ENCODE data around the gene USP31. TPM values are rescaled to one million over a fixed set of nuclear protein-coding genes. Genes with fewer than 3 reads are reported as not detected.
A peak's percentile ranks its signal among the peaks of the same experiment; 100 is the strongest.

Gene USP31
- total RNA-seq, 6 experiments from 2014 or later: 5.0 to 6.2 (median 5.8) TPM

DNA sequence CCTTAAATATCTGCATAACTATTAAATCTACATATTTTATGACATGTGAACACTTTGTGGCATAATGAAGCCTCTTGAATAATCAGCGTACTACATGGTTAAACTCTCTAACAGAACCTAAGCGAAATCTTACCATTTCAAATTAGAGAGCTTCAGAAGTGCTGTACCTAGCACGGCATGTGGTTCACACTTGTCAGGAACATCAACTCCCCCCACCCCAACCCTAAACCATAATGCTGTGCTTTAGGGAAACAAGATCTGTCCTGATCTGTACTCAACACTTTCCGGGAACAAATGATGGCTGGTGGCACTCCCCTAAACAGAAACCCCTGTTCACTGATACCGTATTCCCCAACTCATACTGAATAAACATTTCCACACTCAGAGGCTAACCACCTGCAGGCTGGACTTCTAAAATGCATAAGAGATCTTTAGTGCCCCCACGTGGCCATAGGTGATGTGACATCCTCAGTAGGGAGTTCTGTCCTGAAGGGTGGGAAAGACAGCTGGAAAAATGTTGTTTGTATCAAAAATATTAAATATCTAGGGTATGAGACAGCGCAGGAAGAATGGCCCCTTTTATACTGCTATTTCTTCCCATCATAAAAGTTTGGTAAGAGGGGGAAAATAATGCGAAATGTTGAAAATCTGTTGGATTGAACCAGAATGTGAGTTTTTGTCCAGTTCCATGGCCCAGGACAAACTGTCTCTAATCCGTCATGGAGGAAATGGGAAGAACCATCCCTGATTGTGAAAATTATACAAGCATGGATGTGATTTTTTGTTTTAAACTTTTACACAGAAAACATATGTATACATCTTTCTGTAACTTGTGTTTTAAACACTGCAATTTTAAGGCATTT is 88.6 kb downstream of the USP31 start:
- TF ChIP-seq, protein P1, sequence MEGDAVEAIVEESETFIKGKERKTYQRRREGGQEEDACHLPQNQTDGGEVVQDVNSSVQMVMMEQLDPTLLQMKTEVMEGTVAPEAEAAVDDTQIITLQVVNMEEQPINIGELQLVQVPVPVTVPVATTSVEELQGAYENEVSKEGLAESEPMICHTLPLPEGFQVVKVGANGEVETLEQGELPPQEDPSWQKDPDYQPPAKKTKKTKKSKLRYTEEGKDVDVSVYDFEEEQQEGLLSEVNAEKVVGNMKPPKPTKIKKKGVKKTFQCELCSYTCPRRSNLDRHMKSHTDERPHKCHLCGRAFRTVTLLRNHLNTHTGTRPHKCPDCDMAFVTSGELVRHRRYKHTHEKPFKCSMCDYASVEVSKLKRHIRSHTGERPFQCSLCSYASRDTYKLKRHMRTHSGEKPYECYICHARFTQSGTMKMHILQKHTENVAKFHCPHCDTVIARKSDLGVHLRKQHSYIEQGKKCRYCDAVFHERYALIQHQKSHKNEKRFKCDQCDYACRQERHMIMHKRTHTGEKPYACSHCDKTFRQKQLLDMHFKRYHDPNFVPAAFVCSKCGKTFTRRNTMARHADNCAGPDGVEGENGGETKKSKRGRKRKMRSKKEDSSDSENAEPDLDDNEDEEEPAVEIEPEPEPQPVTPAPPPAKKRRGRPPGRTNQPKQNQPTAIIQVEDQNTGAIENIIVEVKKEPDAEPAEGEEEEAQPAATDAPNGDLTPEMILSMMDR (IDR thresholded peaks at IDR 0.05): peak; percentile 89
- Mint-ChIP-seq H3K9me3 (no peaks in the 10 kb centered on the region), H3K4me1 (ENCODE audit: low read depth) (peaks cover 14% of the 10 kb centered on the region; the same call in 1 of the 2 replicates), H3K27me3 (ENCODE audit: insufficient read depth) (no peaks in the 10 kb centered on the region; the same call in 1 of the 2 replicates), H3K4me3 (no peak overlapping the region), H3K36me3 (ENCODE audit: low read depth) (no peaks in the 10 kb centered on the region), H3K27ac (no peak overlapping the region)
- peak; percentile 67 for DNase-seq

DNA sequence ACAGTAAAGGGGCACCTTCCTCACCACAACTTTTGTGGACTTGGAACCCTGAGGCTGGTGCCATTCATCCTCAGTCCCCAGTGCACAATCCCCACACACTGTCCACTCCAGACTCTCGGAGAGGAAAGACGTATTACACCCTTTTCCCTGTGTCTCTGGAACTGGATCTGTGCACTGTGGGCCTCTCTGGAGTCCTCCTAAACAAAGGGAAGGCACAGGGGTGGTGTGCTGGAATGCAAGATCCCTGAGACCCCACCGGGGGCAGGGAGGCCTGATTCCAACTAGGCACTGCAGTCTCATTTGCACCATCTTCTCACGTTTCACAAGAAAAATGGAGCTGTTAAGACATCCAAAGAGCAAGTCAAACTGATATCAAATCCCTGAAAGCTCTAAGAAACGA is 89.8 kb downstream of the USP31 start:
- DNase-seq: no peak
- H3K27ac Mint-ChIP-seq: no peak overlapping the region
- no peaks in the 10 kb centered on the region; the same call in 1 of the 2 replicates for H3K27me3 Mint-ChIP-seq (ENCODE audit: insufficient read depth)
- H3K9me3 Mint-ChIP-seq: no peaks in the 10 kb centered on the region
- no peak overlapping the region for H3K4me3 Mint-ChIP-seq
- H3K36me3 Mint-ChIP-seq (ENCODE audit: low read depth): no peaks in the 10 kb centered on the region
- peaks cover 14% of the 10 kb centered on the region; the same call in 1 of the 2 replicates for H3K4me1 Mint-ChIP-seq (ENCODE audit: low read depth)
- TF ChIP-seq, protein P1 (IDR thresholded peaks at IDR 0.05): no peak

DNA sequence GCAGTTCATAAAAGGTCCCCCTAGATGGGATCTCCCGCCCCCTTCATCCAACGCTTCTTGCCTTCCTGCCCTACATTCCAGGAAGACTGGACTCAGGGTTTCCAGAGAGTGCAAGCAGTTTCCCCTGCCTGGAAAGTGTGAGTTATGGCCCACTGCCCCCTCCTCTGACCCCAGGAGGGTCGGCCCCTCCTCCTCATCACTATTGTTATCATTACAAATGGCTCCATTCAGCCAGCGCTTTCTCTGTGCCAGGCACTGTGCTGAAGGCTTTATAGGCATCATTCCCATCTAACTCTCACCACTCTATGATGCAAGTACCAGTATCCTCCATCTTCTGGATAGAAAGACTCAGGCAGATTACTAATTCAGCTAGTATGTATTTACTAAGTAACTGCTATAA is 90.7 kb downstream of the USP31 start:
- Mint-ChIP-seq H3K4me1 (ENCODE audit: low read depth) (peaks cover 14% of the 10 kb centered on the region; the same call in 1 of the 2 replicates), H3K4me3 (no peak overlapping the region), H3K27me3 (ENCODE audit: insufficient read depth) (no peaks in the 10 kb centered on the region; the same call in 1 of the 2 replicates), H3K27ac (no peak overlapping the region), H3K9me3 (no peaks in the 10 kb centered on the region), H3K36me3 (ENCODE audit: low read depth) (no peaks in the 10 kb centered on the region)
- TF ChIP-seq, protein P1 (IDR thresholded peaks at IDR 0.05): no peak
- no peak for DNase-seq

DNA sequence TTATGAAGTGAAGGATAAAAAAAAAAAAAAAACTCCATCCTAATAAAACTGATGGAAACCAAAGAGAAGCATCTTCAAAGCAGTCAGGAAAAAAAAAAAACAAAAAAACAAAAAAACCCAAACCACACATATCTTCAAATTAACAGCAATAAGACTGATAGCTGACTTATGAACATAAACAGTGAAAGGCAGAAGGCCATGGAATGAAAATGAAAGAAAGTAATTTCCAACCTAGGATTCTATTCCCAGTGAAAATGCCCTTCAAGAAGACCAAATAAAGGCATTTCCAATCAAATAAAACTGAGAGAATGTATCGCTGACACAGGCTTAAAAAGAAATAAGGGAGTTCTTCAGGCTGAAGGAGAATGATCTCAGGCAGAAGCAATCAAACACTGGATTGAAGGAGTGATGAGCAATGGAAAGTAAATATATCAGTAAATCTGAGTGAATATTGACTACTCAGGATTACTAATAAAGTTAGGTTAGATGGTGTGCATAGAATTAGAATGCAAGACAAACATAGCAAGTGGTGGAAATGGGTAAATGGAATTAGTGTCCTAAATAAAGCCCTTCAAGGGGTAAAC is 92.1 kb downstream of the USP31 start:
- TF ChIP-seq, protein P1 (IDR thresholded peaks at IDR 0.05): no peak
- H3K27me3 Mint-ChIP-seq (ENCODE audit: insufficient read depth): no peaks in the 10 kb centered on the region; the same call in none of the 2 replicates

DNA sequence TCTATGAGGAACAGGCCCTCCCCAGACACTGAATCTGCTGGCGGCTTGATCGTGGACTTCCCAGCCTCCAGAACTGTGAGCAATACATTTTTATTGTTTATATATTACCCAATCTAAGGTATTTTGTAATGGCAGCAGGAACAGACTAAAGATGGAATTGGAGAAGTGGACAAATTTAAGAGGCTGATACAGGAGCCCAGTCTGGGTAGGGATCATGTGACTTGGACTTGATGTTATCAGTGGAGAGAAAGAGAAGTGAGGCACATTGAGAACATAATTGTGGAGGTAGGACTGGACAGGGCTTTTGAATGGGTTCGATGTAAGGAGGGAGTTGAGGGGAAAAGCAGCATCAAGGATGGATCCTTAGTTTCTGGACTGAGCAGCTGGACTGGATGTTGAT is 93.8 kb downstream of the USP31 start:
- Mint-ChIP-seq H3K9me3 (no peaks in the 10 kb centered on the region), H3K36me3 (ENCODE audit: low read depth) (no peaks in the 10 kb centered on the region), H3K27me3 (ENCODE audit: insufficient read depth) (peaks cover 7% of the 10 kb centered on the region)

More for the DNA sequence above, 92.1 kb downstream of the USP31 start:
- peaks cover 14% of the 10 kb centered on the region; the same call in 1 of the 2 replicates for H3K4me1 Mint-ChIP-seq (ENCODE audit: low read depth)
- H3K27ac Mint-ChIP-seq: no peak overlapping the region
- H3K9me3 Mint-ChIP-seq: no peaks in the 10 kb centered on the region
- no peak overlapping the region for H3K4me3 Mint-ChIP-seq
- no peak for DNase-seq
- no peaks in the 10 kb centered on the region for H3K36me3 Mint-ChIP-seq (ENCODE audit: low read depth)

More for the DNA sequence above, 93.8 kb downstream of the USP31 start:
- Mint-ChIP-seq H3K4me1 (ENCODE audit: low read depth) (peaks cover under 1% of the 10 kb centered on the region; the same call in 1 of the 2 replicates), H3K27ac (no peak overlapping the region), H3K4me3 (no peak overlapping the region)
- no peak for DNase-seq
- TF ChIP-seq, protein P1 (IDR thresholded peaks at IDR 0.05): no peak

All from HFFc6 (cell line).